SK-N-MC (cell line): ENCODE results near the gene CRYL1.

Source experiments
- EZH2 ChIP-seq: fragments of 200-600 bp; sonication (generic); IDR thresholded peaks from one replicate; pipeline ENCODE4 v1.6.1; 2017; ENCODE audit warnings: antibody characterized with exemption
- POLR2AphosphoS5 ChIP-seq: IDR thresholded peaks from 2 replicates; pipeline ENCODE4 v1.6.1; 2012; ENCODE audit warnings: mild to moderate bottlenecking, low read depth, low read length, borderline replicate concordance

GRCh38 chr13:20395061-20395916, 130.4 kb downstream of the CRYL1 start:
- no peak for TF ChIP-seq EZH2
- no peak for TF ChIP-seq POLR2AphosphoS5
